ELR (cell line): ENCODE results near the gene DBET.
A peak's percentile ranks its signal among the peaks of the same experiment; 100 is the strongest.
"Not testable (repeated sequence)": the region's sequence is repeated elsewhere in the genome, so short reads cannot be mapped to it uniquely, and the experiment has no call there.

Experiments used
- DNase-seq: peaks from one replicate; pipeline ENCODE4 v3.0.0-alpha.2; 2015; ENCODE audit warnings: low read depth

Gene DBET

GRCh38 chr4:190064342-190064741 is at the start of gene DBET:
DBET (plus strand) TSS chr4:190064502.
- DNase-seq = not testable (repeated sequence)

- DNase-seq = no peak
These were observed 49.3 kb upstream of the DBET start for GRCh38 chr4:190014771-190015537.

GRCh38 chr4:190015538-190016368 is 48.5 kb upstream of the DBET start:
- no peak for DNase-seq

- no peak for DNase-seq
These were observed 47.7 kb upstream of the DBET start for GRCh38 chr4:190016369-190017289.

GRCh38 chr4:190017357-190018200 is 46.7 kb upstream of the DBET start:
- DNase-seq = no peak

- DNase-seq = no peak
These were observed 45.9 kb upstream of the DBET start for GRCh38 chr4:190018201-190018920.

- no peak for DNase-seq
These were observed 45.1 kb upstream of the DBET start for GRCh38 chr4:190019023-190019858.

- not testable (repeated sequence) for DNase-seq
These were observed 44.3 kb upstream of the DBET start for GRCh38 chr4:190019859-190020463.

- DNase-seq = peak; percentile 37
These were observed 43.2 kb upstream of the DBET start for GRCh38 chr4:190020790-190021717.

- DNase-seq = not testable (repeated sequence)
These were observed 42.3 kb upstream of the DBET start for GRCh38 chr4:190021973-190022372.

- not testable (repeated sequence) for DNase-seq
These were observed 41.6 kb upstream of the DBET start for GRCh38 chr4:190022614-190023281.

GRCh38 chr4:190027156-190027555 is 37.1 kb upstream of the DBET start, which contains the start of gene FRG2:
FRG2 (minus strand) TSS chr4:190027256; CDS start chr4:190027204, 52 bp downstream.
- DNase-seq = not testable (repeated sequence)

GRCh38 chr4:190031264-190031663 is 33.0 kb upstream of the DBET start:
- not testable (repeated sequence) for DNase-seq

- not testable (repeated sequence) for DNase-seq
These were observed 26.5 kb upstream of the DBET start for GRCh38 chr4:190037704-190038388.

GRCh38 chr4:190040873-190041272 is 23.4 kb upstream of the DBET start:
- not testable (repeated sequence) for DNase-seq

GRCh38 chr4:190047627-190048026 is 16.7 kb upstream of the DBET start:
- DNase-seq = not testable (repeated sequence)
